ENCODE data around the gene FAM169A.

The FAM169A gene

GRCh38 chr5:74738406-74738805 is 127.8 kb downstream of the FAM169A start:
- no peak overlapping the region for H3K4me3 ChIP-seq (replicated peaks; ENCODE audit: low read depth, low read length)
- no peak for DNase-seq (ENCODE audit: low read depth)
- TF ChIP-seq, protein P1, sequence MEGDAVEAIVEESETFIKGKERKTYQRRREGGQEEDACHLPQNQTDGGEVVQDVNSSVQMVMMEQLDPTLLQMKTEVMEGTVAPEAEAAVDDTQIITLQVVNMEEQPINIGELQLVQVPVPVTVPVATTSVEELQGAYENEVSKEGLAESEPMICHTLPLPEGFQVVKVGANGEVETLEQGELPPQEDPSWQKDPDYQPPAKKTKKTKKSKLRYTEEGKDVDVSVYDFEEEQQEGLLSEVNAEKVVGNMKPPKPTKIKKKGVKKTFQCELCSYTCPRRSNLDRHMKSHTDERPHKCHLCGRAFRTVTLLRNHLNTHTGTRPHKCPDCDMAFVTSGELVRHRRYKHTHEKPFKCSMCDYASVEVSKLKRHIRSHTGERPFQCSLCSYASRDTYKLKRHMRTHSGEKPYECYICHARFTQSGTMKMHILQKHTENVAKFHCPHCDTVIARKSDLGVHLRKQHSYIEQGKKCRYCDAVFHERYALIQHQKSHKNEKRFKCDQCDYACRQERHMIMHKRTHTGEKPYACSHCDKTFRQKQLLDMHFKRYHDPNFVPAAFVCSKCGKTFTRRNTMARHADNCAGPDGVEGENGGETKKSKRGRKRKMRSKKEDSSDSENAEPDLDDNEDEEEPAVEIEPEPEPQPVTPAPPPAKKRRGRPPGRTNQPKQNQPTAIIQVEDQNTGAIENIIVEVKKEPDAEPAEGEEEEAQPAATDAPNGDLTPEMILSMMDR (IDR thresholded peaks at IDR 0.05; ENCODE audit: low read length, missing control alignments) = no peak

GRCh38 chr5:74736759-74737158 is 129.4 kb downstream of the FAM169A start:
- H3K4me3 ChIP-seq (replicated peaks; ENCODE audit: low read depth, low read length) = no peak overlapping the region
- no peak for DNase-seq (ENCODE audit: low read depth)
- TF ChIP-seq, protein P1 (IDR thresholded peaks at IDR 0.05; ENCODE audit: low read length, missing control alignments) = no peak

Data from fibroblast of pulmonary artery (primary cell).